HG02970 (cell line): Measurements from ENCODE around the gene PPM1M.
"Not testable (repeated sequence)": the region's sequence is repeated elsewhere in the genome, so short reads cannot be mapped to it uniquely, and the experiment has no call there.

Experiments
- ATAC-seq: cut with Tn5 transposase; IDR thresholded peaks from one replicate; pipeline ENCODE4 v1.9.1; 2021; ENCODE audit warnings: mild to moderate bottlenecking, moderate library complexity, moderate number of reproducible peaks; ENCODE audit not compliant: unreplicated experiment, low FRiP score

The PPM1M gene

GRCh38 chr3:52270252-52270754 lies 24.7 kb downstream of the PPM1M start:
- no peak for ATAC-seq

GRCh38 chr3:52272172-52272571 lies 26.6 kb downstream of the PPM1M start:
- not testable (repeated sequence) for ATAC-seq

DNA sequence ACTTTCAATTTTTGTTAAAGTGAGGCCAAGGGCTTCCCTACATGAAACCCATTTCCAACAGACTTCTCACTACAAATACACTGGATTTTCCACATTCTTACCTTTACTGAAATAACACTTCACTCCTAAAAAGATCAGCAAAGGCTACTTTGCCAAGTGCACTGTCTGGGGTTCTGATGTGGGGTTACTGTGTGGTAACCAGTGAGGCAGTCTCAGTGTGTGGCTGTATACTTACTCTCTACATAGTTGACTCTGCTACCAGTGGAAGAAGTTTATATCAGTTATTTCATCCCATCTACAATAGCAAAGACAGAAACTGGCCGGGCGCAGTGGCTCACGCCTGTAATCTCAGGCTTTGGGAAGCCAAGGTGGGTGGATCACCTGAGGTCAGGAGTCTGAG lies 27.3 kb downstream of the PPM1M start:
- no peak for ATAC-seq

- not testable (repeated sequence) for ATAC-seq
Observed at GRCh38 chr3:52274781-52275180, 29.2 kb downstream of the PPM1M start.

DNA sequence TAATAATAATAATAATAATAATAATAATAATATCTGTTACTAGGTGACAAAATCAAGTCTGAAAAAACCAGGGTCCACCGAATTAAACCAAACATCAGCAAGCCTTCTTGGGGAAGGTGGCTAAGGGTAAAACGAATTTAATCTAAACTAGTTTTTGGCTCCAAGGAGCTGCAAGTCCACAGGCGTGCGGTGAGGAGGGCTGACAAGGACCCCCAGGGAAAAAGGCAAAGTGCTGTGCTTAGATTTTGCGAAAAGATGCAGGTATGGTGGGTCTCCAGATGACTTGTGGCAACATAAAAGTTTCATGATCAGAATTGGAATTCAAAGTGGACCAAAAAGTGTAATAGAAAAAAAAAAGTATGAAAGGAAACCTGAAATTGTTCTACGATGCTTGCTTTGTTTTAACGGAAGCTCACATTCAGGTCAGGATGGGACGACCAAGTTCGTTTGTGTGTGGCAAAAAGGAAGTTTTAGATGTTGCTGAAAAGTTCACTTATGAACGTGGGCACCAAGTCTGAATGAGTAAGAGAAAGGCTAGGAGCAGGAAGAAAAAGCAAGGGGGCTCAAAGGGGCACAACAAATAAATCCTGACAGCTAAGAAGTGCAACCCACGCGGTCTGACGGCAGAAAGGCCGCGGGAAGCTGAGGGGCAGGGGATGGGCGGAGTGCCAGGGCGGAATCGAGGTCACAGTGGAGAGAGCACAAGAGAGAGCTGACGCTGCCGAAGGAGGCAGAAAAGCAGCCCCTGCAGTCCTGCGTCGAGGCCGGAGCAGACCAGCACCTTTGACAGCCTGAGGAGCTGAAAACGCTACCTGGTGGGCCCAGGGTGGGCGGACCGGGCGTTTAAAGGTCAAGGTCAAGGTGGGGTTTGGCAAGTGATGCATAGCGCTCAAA lies 31.8 kb downstream of the PPM1M start:
- ATAC-seq = no peak

- ATAC-seq = peak; percentile 64
Observed at GRCh38 chr3:52277972-52278509, 32.5 kb downstream of the PPM1M start.

- ATAC-seq = peak; percentile 82
Observed at GRCh38 chr3:52278510-52279069, 33.0 kb downstream of the PPM1M start, which contains the start of gene WDR82. Gene WDR82 (minus strand): TSS chr3:52278649. CDS start chr3:52278361, 288 bp downstream.

DNA sequence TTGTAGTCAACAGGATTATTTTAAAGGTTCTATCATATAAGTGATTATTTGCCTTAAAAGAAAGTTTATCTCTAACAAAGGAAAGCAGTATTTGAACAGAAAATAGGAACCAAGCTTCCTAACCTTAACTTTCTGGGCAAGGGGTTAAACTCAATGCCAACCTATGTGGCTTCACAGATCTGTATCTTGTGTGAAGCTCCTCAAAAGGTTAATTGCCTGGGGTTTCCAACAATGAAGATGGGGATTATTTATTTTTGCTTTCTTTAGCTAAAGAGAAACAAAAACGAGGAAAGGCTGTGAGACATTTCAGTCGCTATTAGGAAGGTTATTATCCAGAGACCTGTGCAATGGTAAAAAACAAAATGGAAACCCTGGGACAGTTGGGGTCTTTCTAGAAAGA lies 34.0 kb downstream of the PPM1M start:
- ATAC-seq = no peak

DNA sequence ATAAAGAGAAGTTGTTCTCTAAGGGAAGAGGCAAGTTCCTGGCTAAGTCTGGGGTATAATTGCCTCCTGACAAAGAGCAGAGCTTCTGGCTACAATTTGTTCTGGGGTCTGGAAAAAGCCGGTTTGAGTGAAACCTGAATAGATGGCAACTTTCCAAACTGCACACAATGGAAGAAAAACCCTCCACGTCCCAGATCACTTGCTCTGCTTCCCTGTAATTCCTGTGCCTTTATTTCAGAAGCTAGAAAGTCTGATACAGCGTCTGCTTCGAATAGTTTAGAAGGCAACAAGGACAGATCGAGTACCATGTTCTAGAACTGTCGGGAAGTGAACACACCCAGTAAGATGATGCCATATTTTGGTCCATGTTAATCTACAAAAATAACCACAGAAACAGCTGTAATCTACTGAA lies 34.5 kb downstream of the PPM1M start:
- no peak for ATAC-seq

- no peak for ATAC-seq
Observed at GRCh38 chr3:52281981-52282801, 36.6 kb downstream of the PPM1M start.

DNA sequence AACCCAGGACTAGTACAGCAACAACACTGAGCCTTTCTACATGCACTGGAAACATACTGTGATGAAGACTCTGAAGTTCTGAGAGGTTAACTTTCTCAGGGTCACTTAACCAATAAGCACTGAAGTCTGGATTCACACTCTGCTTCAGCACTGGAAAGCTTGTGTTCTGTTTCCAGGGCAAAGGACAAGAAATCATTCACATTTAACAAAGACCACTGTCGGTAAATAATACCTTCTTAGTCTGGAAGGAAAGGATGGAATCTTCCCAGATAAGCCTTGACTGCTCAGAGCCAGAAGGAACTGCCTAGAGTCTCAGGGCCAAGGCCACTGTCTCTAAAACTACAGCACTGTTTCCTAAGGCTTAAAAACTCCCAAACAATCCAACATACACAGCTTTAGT lies 37.7 kb downstream of the PPM1M start:
- no peak for ATAC-seq

DNA sequence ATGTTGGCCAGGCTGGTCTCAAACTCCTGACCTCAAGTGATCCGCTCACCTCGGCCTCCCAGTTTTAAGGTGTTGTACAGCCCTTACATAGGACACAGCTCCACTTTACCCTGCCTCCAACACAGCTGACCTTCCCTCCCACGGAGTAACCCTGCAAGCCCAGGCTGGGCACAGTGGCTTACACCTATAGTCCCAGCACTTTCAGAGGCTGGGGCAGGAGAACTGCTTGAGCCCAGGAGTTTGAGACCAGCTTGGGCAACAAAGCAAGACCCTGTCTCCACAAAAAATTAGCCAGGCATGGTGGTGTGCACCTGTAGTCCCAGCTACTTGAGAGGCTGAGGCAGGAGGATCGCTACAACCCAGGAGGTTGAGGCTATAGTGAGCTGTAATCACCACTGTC lies 38.5 kb downstream of the PPM1M start:
- ATAC-seq = not testable (repeated sequence)

- ATAC-seq = no peak
Observed at GRCh38 chr3:52286777-52287110, 41.2 kb downstream of the PPM1M start.

GRCh38 chr3:52288674-52289073 lies 43.1 kb downstream of the PPM1M start:
- ATAC-seq = no peak

DNA sequence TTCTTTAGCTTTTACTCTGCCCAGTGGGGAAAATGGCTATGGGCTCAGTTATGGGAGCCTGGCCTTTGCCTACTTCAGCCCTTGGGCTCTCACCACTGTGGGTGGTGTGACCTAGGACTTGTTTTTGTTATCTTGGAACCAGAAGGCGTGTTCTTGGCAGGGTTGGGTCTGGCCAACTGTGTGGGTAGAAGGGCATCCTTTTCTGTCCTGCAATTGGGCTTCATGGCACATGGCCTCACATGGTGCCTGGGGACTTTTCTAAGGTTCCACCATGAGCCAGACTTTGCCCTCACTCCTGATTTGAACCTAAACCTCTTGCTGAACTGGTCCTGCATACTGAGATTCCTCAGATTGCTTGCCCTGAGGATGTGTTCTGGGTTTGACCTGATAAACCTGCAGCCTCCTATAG lies 43.8 kb downstream of the PPM1M start:
- no peak for ATAC-seq

- no peak for ATAC-seq
Observed at GRCh38 chr3:52289747-52290595, 44.4 kb downstream of the PPM1M start.

GRCh38 chr3:52290596-52291507 lies 45.3 kb downstream of the PPM1M start:
- ATAC-seq = no peak

- no peak for ATAC-seq
Observed at GRCh38 chr3:52291508-52292181, 46.1 kb downstream of the PPM1M start.
